ENCODE measurements around the gene DNAJB6.

GRCh38 chr7:157442456-157442855 is 105.7 kb downstream of the DNAJB6 start:
- TF ChIP-seq CTCF (conservative IDR thresholded peaks at IDR 0.05; ENCODE audit: low read length): no peak
- no peak for TF ChIP-seq EZH2phosphoT487 (IDR thresholded peaks at IDR 0.05; ENCODE audit: borderline replicate concordance, low read depth, low read length)
